CD4-positive, alpha-beta T cell treated with Interleukin-6 for 4 hours (primary cell): ENCODE results near the gene COMMD3.
"Not testable (repeated sequence)": the region's sequence is repeated elsewhere in the genome, so short reads cannot be mapped to it uniquely, and the experiment has no call there.

ENCODE experiments used
- DNase-seq: peaks from one replicate; pipeline ENCODE4 v3.0.0-alpha.2; 2020; ENCODE audit warnings: mixed read lengths

COMMD3 gene

GRCh38 chr10:22340329-22341189 is 24.4 kb downstream of the COMMD3 start:
- peak; percentile 55 for DNase-seq

GRCh38 chr10:22341190-22341925 is 25.2 kb downstream of the COMMD3 start:
- no peak for DNase-seq

- DNase-seq, result no peak
Measured at GRCh38 chr10:22341926-22342196, 25.7 kb downstream of the COMMD3 start.

GRCh38 chr10:22342421-22342820 is 26.2 kb downstream of the COMMD3 start:
- DNase-seq, result no peak

- DNase-seq, result no peak
Measured at GRCh38 chr10:22343731-22344130, 27.5 kb downstream of the COMMD3 start.

GRCh38 chr10:22344249-22344648 is 28.1 kb downstream of the COMMD3 start:
- DNase-seq, result no peak

- no peak for DNase-seq
Measured at GRCh38 chr10:22344781-22345300, 28.7 kb downstream of the COMMD3 start.

GRCh38 chr10:22345301-22346095 is 29.3 kb downstream of the COMMD3 start, which contains the start of gene SPAG6:
SPAG6 (plus strand) TSS chr10:22345496; CDS start chr10:22345612, 116 bp downstream.
- peak; percentile 38 for DNase-seq

- DNase-seq, result no peak
Measured at GRCh38 chr10:22346096-22346661, 30.0 kb downstream of the COMMD3 start.

- no peak for DNase-seq
Measured at GRCh38 chr10:22349755-22350154, 33.6 kb downstream of the COMMD3 start.

GRCh38 chr10:22351131-22351703 is 35.0 kb downstream of the COMMD3 start:
- DNase-seq, result no peak

GRCh38 chr10:22356324-22356873 is 40.2 kb downstream of the COMMD3 start:
- no peak for DNase-seq

GRCh38 chr10:22357770-22358169 is 41.6 kb downstream of the COMMD3 start:
- DNase-seq, result not testable (repeated sequence)

GRCh38 chr10:22363305-22363704 is 47.1 kb downstream of the COMMD3 start:
- no peak for DNase-seq

GRCh38 chr10:22364407-22365140 is 48.4 kb downstream of the COMMD3 start:
- no peak for DNase-seq

GRCh38 chr10:22365233-22365632 is 49.0 kb downstream of the COMMD3 start:
- no peak for DNase-seq

GRCh38 chr10:22365644-22366434 is 49.7 kb downstream of the COMMD3 start:
- no peak for DNase-seq

- no peak for DNase-seq
Measured at GRCh38 chr10:22366435-22366703, 50.2 kb downstream of the COMMD3 start.

- no peak for DNase-seq
Measured at GRCh38 chr10:22366771-22367170, 50.6 kb downstream of the COMMD3 start.

- DNase-seq, result no peak
Measured at GRCh38 chr10:22367471-22367870, 51.3 kb downstream of the COMMD3 start.

GRCh38 chr10:22368402-22368801 is 52.2 kb downstream of the COMMD3 start:
- DNase-seq, result no peak
